ENCODE results near the gene SLC16A1. TPM values are rescaled to one million over a fixed set of nuclear protein-coding genes. Genes with fewer than 3 reads are reported as not detected.

Gene SLC16A1
- total and polyA plus RNA-seq, 4 donors = 28.3 to 87.3 (median 34.5) TPM

- Histone ChIP-seq H3K4me3 (ENCODE audit: low read depth in 1 of 3, low read length in 3 of 3) (no peak overlapping the region), H3K27ac (ENCODE audit: low read depth in 1 of 2, low read length in 2 of 2) (no peak overlapping the region), H3K4me1 (ENCODE audit: control insufficient read depth in 4 of 4, insufficient read depth in 4 of 4, low read length in 3 of 4) (peaks cover 0 to 14% (median 8%) of the 10 kb centered on the region in 4 donors), H3K27me3 (ENCODE audit: control insufficient read depth in 4 of 4, insufficient read depth in 4 of 4, low read length in 3 of 4) (no peaks in the 10 kb centered on the region), H3K9ac (ENCODE audit: low read depth in 1 of 2, low read length in 2 of 2) (no peak overlapping the region), H3K9me3 (ENCODE audit: control insufficient read depth in 4 of 4, low read length in 3 of 4) (no peaks in the 10 kb centered on the region), H3K36me3 (ENCODE audit: control insufficient read depth in 4 of 4, insufficient read depth in 3 of 4, low read depth in 1 of 4, low read length in 3 of 4) (peaks cover 0 to 6% (median 4%) of the 10 kb centered on the region in 4 donors)
- no peak for DNase-seq (ENCODE audit: low spot score)
- TF ChIP-seq NR2F2 (IDR thresholded peaks at IDR 0.05) = no peak
- TF ChIP-seq FOXA2 (IDR thresholded peaks at IDR 0.05) = no peak
- TF ChIP-seq MAX (IDR thresholded peaks at IDR 0.05) = no peak
- WGBS = 98% methylated on average over 12 of the region's 12 CpGs
Measured at GRCh38 chr1:112923959-112924349, 32.0 kb downstream of the SLC16A1 start.

DNA sequence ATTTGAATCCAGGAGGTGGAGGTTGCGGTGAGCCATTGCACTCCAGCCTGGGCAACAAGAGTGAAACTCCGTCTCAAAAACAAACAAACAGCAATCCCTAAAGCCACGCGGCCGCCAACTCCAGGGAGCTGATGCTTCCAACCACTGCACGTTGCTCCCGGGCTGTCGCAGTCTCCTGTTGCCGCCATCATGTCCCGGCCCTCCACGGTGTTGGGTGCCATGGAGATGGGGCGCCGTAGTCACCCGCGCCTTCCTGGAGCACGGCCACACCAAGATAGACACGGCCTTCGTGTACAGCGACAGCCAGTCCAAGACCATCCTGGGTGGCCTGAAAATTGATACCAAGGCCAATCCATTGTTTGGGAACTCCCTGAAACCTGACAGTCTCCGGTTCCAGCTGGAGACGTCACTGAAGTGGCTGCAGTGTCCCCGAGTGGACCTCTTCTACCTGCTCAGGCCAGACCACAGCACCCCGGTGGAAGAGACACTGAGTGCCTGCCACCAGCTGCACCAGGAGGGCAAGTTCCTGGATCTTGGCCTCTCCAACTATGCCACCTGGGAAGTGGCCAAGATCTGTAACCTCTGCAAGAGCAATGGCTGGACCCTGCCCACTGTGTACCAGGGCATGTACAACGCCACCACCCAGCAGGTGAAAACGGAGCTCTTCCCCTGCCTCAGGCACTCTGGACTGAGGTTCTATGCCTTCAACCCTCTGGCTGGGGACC, 32.6 kb downstream of the SLC16A1 start:
- H3K4me1 ChIP-seq (ENCODE audit: control insufficient read depth in 4 of 4, insufficient read depth in 4 of 4, low read length in 3 of 4) = peaks cover 0 to 11% (median 8%) of the 10 kb centered on the region in 4 donors
- H3K4me3 ChIP-seq (ENCODE audit: low read depth in 1 of 3, low read length in 3 of 3) = no peak overlapping the region
- no peaks in the 10 kb centered on the region for H3K9me3 ChIP-seq (ENCODE audit: control insufficient read depth in 4 of 4, low read length in 3 of 4)
- no peaks in the 10 kb centered on the region for H3K27me3 ChIP-seq (ENCODE audit: control insufficient read depth in 4 of 4, insufficient read depth in 4 of 4, low read length in 3 of 4)
- no peak overlapping the region for H3K27ac ChIP-seq (ENCODE audit: low read depth in 1 of 2, low read length in 2 of 2)
- WGBS = 85% methylated on average over 25 of the region's 25 CpGs
- H3K9ac ChIP-seq (ENCODE audit: low read depth in 1 of 2, low read length in 2 of 2) = no peak overlapping the region
- H3K36me3 ChIP-seq (ENCODE audit: control insufficient read depth in 4 of 4, insufficient read depth in 3 of 4, low read depth in 1 of 4, low read length in 3 of 4) = peaks cover 0 to 6% (median 4%) of the 10 kb centered on the region in 4 donors
- DNase-seq (ENCODE audit: low spot score) = no peak
- peak; percentile 67 to 79 for TF ChIP-seq HNF4A (conservative IDR thresholded peaks at IDR 0.05)
- TF ChIP-seq GABPA (IDR thresholded peaks at IDR 0.05 in 1 of 2, conservative IDR thresholded peaks at IDR 0.05 in 1 of 2) = no peak
- peak; percentile 45 for TF ChIP-seq HNF4G (IDR thresholded peaks at IDR 0.05)
- no peak for TF ChIP-seq MAX (IDR thresholded peaks at IDR 0.05)
- TF ChIP-seq, protein P1, sequence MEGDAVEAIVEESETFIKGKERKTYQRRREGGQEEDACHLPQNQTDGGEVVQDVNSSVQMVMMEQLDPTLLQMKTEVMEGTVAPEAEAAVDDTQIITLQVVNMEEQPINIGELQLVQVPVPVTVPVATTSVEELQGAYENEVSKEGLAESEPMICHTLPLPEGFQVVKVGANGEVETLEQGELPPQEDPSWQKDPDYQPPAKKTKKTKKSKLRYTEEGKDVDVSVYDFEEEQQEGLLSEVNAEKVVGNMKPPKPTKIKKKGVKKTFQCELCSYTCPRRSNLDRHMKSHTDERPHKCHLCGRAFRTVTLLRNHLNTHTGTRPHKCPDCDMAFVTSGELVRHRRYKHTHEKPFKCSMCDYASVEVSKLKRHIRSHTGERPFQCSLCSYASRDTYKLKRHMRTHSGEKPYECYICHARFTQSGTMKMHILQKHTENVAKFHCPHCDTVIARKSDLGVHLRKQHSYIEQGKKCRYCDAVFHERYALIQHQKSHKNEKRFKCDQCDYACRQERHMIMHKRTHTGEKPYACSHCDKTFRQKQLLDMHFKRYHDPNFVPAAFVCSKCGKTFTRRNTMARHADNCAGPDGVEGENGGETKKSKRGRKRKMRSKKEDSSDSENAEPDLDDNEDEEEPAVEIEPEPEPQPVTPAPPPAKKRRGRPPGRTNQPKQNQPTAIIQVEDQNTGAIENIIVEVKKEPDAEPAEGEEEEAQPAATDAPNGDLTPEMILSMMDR (IDR thresholded peaks at IDR 0.05; ENCODE audit: low read depth, low read length, missing input control) = no peak
- TF ChIP-seq ATF3 (IDR thresholded peaks at IDR 0.05) = no peak
- TF ChIP-seq EGR1 (IDR thresholded peaks at IDR 0.05; ENCODE audit: low read depth in 2 of 2) = no peak
- no peak for TF ChIP-seq SP1 (IDR thresholded peaks at IDR 0.05)
- peak; percentile 22 to 27 for TF ChIP-seq RXRA (IDR thresholded peaks at IDR 0.05)
- no peak for TF ChIP-seq FOXA2 (IDR thresholded peaks at IDR 0.05)
- TF ChIP-seq RAD21 (IDR thresholded peaks at IDR 0.05) = peak in 1 of 2 donors; percentile 40
- no peak for TF ChIP-seq NR2F2 (IDR thresholded peaks at IDR 0.05)
- no peak for TF ChIP-seq FOXA1 (IDR thresholded peaks at IDR 0.05)
- no peak for TF ChIP-seq JUND (IDR thresholded peaks at IDR 0.05)
- no peak for TF ChIP-seq ZBTB33 (IDR thresholded peaks at IDR 0.05)
- TF ChIP-seq TAF1 (conservative IDR thresholded peaks at IDR 0.05) = no peak
- TF ChIP-seq REST (IDR thresholded peaks at IDR 0.05) = no peak
- no peak for TF ChIP-seq YY1 (IDR thresholded peaks at IDR 0.05)
